Measurements from ENCODE around the gene FAF2. TPM values are rescaled to one million over a fixed set of nuclear protein-coding genes. Genes with fewer than 3 reads are reported as not detected.
"Not testable (repeated sequence)": the region's sequence is repeated elsewhere in the genome, so short reads cannot be mapped to it uniquely, and the experiment has no call there.

FAF2 gene, protein sequence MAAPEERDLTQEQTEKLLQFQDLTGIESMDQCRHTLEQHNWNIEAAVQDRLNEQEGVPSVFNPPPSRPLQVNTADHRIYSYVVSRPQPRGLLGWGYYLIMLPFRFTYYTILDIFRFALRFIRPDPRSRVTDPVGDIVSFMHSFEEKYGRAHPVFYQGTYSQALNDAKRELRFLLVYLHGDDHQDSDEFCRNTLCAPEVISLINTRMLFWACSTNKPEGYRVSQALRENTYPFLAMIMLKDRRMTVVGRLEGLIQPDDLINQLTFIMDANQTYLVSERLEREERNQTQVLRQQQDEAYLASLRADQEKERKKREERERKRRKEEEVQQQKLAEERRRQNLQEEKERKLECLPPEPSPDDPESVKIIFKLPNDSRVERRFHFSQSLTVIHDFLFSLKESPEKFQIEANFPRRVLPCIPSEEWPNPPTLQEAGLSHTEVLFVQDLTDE
- 34.2 TPM for total RNA-seq
- long read RNA-seq, full-length matches to known transcripts: 30 of 61 reads
- long read RNA-seq, partial matches to known transcripts: 9 of 61 reads
- long read RNA-seq, other reads (novel, unspliced or antisense): 22 of 61 reads

DNA sequence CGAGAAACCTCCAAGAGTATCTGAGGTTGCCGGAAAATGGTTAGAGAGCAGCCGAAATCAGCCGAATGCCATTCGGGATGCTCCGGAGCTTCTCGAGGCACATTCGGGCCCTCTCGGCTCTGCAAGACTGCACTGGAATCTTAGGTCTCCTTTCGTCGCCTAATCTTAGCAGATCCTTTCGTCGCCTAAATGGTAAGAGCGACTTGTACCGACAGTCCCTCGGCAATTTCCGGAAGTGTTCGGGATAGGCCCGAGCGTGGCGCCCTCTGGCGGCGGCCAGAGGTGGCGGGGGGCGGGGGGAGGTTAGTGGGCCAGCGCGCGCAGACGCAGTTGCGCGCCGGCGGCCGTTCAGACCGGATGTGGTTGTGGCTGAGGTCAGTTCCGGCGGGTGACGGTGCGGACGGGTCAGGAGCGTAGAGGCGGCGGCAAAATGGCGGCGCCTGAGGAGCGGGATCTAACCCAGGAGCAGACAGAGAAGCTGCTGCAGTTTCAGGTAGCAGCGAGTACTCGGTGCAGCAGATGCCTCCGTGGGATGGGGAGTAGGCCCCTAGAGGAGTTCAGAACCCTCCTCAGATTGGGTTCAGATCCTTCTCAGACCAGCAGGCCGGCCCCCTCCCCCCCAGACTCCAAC, at the start of gene FAF2:
Gene FAF2 (plus strand): TSS at position 408 of the 631 bp plus-strand sequence. CDS start 23 bp downstream, at position 431.
- DNase-seq (ENCODE audit: low spot score): peak; percentile 99

- no peak for DNase-seq (ENCODE audit: low spot score)
These were observed 47.6 kb upstream of the FAF2 start for GRCh38 chr5:176400382-176401156.

DNA sequence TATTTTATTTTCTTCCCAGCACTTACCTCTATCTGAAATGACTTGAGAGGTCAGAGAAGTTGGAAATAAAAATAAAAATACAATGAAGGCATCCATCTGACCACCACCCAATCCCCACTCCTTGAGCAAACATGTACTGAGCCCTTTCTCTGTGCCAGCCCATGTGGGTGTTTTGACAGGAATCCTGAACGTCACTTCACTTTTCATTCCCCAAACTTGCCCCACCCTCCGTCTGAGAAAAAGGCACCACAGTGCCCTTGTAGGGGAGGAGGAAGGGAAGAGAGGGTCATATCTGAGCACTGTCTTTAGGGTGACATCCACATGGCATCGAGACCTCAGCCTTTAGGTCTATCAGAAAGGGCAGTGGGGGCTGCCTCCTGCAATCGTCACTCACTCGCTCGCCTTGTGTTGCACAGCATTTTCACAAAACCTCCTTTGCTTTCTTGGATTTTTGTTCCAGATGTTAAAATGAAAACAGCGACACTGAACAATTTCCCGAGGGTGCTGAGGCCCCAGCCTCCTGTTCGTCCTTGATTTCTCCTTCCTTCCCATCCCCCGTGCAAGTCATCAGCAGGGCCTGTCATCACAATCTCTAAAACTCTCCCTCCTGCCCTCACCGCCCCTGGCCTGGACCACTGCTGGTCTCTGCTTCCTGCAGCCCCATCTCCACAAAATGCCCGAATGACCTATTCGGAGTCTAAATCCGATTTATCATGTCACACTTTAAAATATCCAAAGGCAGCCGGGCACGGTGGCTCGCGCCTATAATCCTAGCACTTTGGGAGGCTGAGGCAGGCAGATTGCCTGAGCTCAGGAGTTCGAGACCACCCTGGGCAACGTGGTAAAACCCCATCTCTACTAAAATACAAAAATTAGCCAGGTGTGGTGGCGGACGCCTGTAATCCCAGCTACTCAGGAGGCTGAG, 46.6 kb upstream of the FAF2 start:
- no peak for DNase-seq (ENCODE audit: low spot score)

- no peak for DNase-seq (ENCODE audit: low spot score)
These were observed 42.3 kb upstream of the FAF2 start for GRCh38 chr5:176405656-176406435.

- no peak for DNase-seq (ENCODE audit: low spot score)
These were observed 41.6 kb upstream of the FAF2 start for GRCh38 chr5:176406436-176407052.

DNA sequence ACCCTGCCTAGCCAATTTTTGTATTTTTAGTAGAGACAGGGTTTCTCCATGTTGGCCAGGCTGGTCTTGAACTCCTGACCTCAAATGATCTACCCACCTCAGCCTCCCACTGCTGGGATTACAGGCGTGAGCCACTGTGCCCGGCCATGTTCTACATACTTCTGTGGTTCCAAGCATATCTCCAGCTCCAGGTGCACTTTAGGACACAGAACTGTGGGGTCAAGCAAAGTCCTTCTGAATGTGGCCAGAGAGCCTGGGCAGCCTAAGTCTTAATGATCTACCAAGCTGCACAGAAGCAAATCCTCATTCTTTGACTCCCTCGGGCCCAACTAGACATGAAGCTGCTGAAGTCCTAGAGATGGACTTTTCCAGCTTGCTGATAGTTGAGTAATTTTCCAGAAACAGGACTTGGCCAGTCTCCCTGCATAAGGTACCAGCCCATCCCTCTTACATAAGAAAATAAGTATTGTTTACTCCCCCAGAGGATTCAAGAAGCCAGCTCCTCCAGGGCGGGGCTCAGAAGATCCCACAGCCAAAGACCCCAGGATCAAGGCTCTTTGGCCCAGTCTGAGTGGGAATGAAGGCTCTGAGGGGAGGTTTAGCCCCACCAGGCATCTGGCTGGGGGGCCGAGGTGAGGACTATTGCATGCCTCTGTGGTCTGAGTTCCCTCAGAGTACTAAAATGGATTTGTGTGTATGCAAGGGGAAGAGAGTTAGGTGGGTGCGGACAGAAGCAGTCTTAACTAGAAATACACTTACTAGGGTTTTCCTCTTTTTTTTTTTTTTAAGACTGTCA, 40.5 kb upstream of the FAF2 start:
- DNase-seq (ENCODE audit: low spot score): no peak

DNA sequence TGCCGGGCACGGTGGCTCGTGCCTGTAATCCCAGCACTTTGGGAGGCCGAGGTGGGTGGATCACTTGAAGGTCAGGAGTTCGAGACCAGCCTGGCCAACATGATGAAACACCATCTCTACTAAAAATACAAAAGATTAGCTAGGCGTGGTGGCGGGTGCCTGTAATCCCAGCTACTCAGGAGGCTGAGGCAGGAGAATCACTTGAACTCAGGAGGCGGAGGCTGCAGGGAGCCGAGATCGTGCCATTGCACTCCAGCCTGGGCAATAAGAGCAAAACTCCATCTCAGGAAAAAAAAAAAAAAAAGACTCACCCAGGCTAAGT, 40.0 kb upstream of the FAF2 start:
- not testable (repeated sequence) for DNase-seq (ENCODE audit: low spot score)

DNA sequence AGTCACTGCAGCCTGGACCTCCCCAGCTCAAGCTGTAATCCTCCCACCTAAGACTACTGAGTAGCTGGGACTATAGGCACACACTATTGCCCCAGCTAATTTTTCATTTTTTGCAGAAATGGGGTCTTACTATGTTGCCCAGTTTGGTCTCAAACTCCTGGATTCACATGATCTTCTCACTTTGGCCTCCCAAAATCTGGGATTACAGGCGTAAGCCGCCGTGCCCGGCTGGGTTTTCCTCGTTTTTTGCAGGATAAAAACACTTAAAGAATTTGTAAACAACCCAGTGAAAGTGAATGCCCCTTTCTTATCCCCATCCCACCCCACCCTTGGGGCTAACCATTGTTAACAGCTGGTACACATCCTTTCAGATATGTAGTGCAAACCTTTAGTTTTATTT, 39.6 kb upstream of the FAF2 start:
- DNase-seq (ENCODE audit: low spot score): no peak

GRCh38 chr5:176409765-176410164, 38.4 kb upstream of the FAF2 start:
- DNase-seq (ENCODE audit: low spot score): no peak

DNA sequence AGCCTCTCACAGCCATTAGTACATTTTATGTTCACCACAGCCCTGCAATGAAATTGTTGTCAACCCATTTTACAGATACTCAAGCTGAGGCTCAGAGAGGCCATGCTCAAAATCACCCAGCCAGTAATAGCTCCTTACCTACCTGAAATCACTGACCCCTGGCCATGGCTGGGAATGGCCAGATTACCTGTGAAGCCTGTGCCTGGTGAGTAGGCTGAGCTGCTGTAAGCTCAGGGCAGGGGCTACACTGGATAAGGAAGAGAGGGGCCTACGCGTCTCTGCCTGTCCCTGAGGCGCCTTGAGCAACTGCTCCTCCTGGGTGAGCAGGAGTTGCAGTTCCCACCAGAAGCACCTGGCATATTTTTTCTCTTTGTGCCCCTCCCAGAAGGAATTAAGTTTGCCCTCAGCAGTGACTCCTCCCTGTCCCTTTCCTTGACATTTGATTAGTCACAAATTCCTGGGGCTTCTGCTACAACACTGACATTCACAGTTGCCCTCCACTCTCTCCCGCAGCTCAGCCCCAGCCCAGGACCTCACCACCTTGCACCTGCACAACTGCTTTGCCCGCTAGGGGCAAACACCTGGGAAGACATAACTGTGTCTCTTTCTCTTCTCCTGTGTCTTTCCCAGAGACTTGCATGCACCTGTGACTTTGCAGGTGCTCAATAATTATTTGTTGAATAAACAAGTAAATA, 37.6 kb upstream of the FAF2 start:
- DNase-seq (ENCODE audit: low spot score): no peak

DNA sequence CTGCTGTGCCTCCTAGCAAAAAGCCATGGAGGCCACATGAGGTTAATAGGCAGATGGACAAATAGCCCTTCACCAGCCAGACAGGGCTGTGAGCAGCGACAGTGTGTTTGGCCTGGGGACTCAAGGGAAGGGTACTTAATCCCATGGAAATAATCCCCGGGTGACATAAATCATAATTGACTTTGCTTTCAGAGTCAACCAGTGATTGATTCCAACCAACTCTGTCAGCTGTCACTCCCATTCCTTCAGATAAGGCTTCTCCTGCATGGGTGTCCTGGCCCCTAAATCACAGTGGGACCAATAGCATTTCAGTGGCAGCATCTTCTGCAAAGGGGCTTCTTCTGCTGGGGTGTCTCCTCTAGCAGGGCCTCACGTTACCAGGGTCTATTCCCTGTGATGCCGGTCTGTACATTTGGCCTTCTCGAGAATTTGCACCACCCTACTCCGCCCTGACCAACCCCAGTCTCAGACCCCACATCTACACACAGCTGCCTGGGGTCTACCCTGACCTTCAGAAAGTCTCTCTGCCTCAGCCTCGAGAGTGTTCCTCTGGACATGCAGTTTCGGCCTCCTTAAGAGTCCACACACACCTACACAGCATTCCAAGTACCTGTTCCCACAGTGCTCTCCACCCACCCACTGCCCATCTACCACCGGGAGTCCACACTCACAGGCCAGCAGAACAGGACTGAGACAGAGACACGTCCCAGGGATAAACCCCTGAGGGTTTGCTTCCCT, 35.5 kb upstream of the FAF2 start:
- DNase-seq (ENCODE audit: low spot score): no peak

DNA sequence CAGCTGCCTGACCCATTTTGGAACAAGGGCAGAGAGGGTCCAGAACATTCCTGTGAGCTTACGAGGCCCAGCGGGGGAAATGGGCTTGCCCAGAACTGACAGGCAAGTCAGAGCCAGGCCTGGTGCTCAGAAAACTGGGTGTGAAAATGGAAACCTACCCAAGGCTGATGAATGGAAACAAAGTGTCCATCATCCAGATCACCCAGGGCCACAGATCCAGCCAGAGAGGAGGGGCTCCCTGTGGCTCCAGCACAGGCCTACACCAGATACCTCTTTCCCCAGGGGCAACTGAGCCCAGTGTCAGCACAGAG, 35.0 kb upstream of the FAF2 start:
- DNase-seq (ENCODE audit: low spot score): no peak

DNA sequence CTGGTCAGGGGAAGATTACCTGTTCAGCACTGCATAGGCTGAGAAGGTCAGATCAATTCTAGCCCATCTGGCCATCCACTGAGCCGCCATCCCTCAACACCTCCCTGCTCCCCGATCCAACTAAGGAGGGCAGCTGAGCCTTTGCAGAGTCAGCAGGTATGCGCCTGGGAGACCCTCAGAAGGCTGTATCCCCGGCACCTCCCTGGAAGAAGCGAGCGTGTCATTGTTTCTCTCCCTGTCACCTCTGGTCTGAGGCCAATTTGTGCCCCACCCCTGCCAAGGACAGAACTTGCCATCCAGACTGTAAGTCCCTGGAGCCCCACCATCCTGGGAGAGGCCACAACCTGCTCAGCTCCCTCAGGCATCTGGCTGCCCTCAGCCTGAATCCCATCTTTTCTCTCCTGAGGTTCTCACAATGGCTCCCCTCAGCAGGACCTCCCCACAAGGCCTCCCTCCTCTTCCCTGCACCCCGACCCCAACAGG, 34.4 kb upstream of the FAF2 start:
- DNase-seq (ENCODE audit: low spot score): no peak

GRCh38 chr5:176414704-176415103, 33.5 kb upstream of the FAF2 start:
- DNase-seq (ENCODE audit: low spot score): no peak

DNA sequence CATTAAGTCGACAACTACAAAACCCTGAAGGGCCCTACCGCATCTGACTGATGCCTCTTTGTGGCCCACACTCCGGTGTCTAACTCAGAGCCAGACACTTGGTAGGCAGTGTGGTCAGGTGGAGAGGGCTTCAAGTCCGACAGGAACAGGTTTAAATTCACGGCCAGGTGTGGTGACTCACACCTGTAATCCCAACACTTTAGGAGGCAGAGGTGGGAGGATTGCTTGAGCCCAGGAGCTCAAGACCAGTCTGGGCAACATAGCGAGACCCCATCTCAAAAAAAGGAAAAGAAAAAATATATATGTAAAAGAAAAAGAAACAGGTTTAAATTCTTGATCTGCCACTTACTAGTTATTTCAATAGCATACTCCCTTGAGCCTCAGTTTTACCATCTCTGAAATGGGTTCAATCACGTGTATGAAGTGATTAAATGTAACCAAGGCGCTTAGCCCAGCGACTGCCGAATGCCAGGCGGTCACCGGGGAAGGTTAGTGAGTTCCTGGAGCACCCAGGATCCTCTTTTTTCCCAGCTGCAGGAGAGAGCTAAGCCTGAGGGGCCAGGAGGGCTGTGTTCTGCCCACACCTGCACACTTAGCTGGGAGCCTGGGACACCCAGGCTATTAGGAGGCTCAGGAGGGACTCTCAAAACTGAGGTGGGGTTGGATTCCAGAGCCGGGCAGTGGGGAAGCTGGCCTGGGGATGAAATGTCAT, 32.8 kb upstream of the FAF2 start:
- DNase-seq (ENCODE audit: low spot score): no peak
